GM19025 (cell line): Measurements from ENCODE around the gene SMCO1.
"Not testable (repeated sequence)": the region's sequence is repeated elsewhere in the genome, so short reads cannot be mapped to it uniquely, and the experiment has no call there.

Experiments
- ATAC-seq: cut with Tn5 transposase; IDR thresholded peaks from one replicate; pipeline ENCODE4 v1.9.1; 2021; ENCODE audit warnings: mild to moderate bottlenecking, low read depth, moderate library complexity; ENCODE audit not compliant: unreplicated experiment

Gene SMCO1

GRCh38 chr3:196496183-196496582 is 19.0 kb downstream of the SMCO1 start:
- no peak for ATAC-seq

DNA sequence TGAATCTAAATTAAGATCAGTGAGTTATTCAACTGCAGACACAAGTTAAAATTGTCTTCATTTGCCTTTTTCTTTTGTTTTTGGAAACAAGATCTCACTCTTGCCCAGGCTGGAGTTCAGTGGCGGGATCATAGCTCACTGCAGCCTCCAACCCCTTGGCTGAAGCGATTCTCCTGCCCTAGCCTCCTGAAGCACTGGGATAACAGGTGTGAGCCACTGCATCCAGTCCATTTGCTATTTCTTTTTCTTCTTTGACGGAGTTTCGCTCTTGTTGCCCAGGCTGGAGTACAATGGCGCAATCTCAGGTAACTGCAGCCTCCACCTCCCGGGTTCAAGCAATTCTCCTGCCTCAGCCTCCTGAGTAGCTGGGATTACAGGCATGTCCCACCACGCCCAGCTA is 21.9 kb downstream of the SMCO1 start:
- no peak for ATAC-seq

DNA sequence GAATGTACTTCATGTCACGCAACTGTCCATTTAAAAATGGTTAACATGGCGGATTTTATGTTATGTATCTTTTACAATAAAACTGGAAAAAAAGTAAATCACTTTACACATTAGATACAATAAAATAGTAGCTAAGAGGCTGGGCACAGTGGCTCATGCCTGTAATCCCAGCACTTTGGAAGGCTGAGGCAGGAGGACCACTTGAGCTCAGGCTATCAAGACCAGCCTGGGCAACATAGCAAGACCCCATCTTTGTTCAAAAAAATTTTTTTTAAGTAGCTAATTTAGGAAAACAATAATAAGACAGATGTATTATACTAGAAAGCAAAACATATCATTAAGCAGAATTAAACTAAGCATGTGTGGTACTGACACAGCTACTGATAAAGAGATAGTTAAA is 23.1 kb downstream of the SMCO1 start:
- no peak for ATAC-seq

DNA sequence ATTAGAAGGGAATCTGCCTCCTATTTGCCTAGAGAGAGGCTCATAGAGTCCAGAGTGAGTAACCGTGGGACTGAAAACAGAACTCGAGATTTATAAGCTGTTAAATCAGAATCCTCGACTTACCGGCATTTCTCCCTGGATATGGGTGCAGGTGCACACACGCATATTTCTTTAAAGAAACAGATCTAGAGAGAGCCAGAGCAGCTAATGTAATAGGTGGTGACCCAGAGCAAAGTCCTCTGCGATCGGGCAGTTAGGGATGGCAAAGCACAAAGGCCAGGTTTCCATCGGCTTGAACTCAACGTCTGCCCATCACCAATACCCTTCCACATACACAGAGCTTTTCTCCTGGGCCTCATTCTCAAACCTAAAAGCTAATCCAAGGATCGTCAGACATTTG is 25.4 kb downstream of the SMCO1 start:
- ATAC-seq = no peak

DNA sequence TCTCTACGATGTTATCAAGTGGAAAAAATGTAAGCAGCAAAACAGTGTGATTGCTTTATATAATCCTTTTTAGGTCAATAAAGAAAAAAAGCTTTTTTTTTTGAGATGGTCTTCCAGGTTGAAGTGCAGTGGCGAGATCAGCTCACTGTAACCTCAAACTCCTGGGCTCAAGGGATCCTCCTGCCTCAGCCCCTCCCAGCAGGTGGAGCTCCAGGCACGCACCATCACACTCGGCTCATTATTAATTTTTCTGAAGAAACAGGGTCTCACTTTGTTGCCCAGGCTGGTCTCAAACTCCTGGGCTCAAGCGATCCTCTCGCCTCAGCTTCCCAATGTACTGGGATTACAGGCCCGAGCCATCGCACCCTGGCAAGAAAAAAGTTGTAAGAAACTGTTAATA is 28.9 kb downstream of the SMCO1 start:
- ATAC-seq = no peak

GRCh38 chr3:196477678-196478077 is 37.5 kb downstream of the SMCO1 start:
- ATAC-seq = no peak

GRCh38 chr3:196472286-196472685 is 42.9 kb downstream of the SMCO1 start:
- no peak for ATAC-seq

- ATAC-seq = no peak
These were observed 43.6 kb downstream of the SMCO1 start for GRCh38 chr3:196471551-196471950.

DNA sequence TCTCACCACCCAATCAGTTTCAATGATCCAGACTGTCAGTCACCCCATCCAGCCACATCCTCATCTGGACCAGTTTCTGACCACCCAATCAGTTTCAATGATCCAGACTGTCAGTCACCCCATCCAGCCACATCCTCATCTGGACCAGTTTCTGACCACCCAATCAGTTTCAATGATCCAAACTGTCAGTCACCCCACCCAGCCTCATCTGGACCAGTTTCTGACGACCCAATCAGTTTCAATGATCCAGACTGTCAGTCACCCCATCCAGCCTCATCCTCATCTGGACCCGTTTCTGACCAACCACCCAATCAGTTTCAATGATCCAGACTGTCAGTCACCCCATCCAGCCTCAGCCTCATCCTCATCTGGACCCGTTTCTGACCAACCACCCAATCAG is 45.0 kb downstream of the SMCO1 start:
- not testable (repeated sequence) for ATAC-seq

- ATAC-seq = no peak
These were observed 51.3 kb downstream of the SMCO1 start for GRCh38 chr3:196463804-196464203.

- ATAC-seq = no peak
These were observed 51.7 kb downstream of the SMCO1 start for GRCh38 chr3:196463478-196463756.

GRCh38 chr3:196462680-196463477 is 52.3 kb downstream of the SMCO1 start:
- ATAC-seq = not testable (repeated sequence)

DNA sequence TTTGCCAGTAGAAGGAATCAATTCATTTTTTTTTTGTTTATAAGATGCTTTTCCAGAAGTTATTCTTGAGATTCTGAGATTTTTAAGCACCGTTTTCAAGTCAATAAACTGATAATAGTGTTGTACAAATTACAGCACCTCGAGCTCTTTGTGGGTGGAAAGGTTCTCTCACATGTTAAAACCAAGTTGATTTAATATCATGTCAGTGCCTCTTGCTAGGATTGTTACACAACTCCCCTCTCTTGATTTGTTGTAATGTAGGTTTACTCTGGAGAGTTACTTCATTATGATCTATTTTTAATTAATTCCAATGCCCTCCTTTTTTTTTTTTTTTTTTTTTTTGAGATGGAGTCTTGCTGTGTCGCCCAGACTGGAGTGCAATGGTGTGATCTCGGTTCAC is 57.1 kb downstream of the SMCO1 start:
- no peak for ATAC-seq

- ATAC-seq = not testable (repeated sequence)
These were observed 57.7 kb downstream of the SMCO1 start for GRCh38 chr3:196457470-196457869.
